Mesendoderm (in vitro differentiated cells): ENCODE measurements around the gene ZMYM2.

Source experiments
- DNase-seq: peaks from one replicate; pipeline ENCODE4 v3.0.0; 2013
- H2AK5ac ChIP-seq: 2 replicates; pipeline ENCODE4 v1.6.1; 2013; ENCODE audit warnings: low read length, inconsistent platforms
- H2BK120ac ChIP-seq: 2 replicates; pipeline ENCODE4 v1.6.1; 2013; ENCODE audit warnings: low read depth, mild to moderate bottlenecking, low read length, moderate library complexity, mixed read lengths
- H2BK15ac ChIP-seq: replicated peaks from 2 replicates; pipeline ENCODE4 v1.6.1; 2013; ENCODE audit warnings: low read depth, mild to moderate bottlenecking, moderate library complexity
- H2BK5ac ChIP-seq: 2 replicates; pipeline ENCODE4 v1.6.1; 2013; ENCODE audit warnings: low read length, inconsistent platforms
- H3K18ac ChIP-seq: 2 replicates; pipeline ENCODE4 v1.6.1; 2013; ENCODE audit warnings: mild to moderate bottlenecking, low read length, mixed read lengths
- H3K23ac ChIP-seq: one replicate; pipeline ENCODE4 v1.6.1; 2013; ENCODE audit warnings: low read length
- H3K27ac ChIP-seq: 2 replicates; pipeline ENCODE4 v1.5.1; 2013; ENCODE audit warnings: low read depth, mild to moderate bottlenecking, inconsistent platforms, low read length, moderate library complexity
- H3K27me3 ChIP-seq: 2 replicates; pipeline ENCODE4 v1.6.1; 2013; ENCODE audit warnings: low read length, control low read depth, mild to moderate bottlenecking, inconsistent platforms; ENCODE audit not compliant: insufficient read depth, poor library complexity
- H3K36me3 ChIP-seq: 2 replicates; pipeline ENCODE4 v1.6.1; 2013; ENCODE audit warnings: low read length, inconsistent platforms; ENCODE audit not compliant: control insufficient read depth, insufficient read depth
- H3K4ac ChIP-seq: one replicate; pipeline ENCODE4 v1.6.1; 2013; ENCODE audit warnings: low read depth, mild to moderate bottlenecking, low read length, moderate library complexity
- H3K4me1 ChIP-seq: 2 replicates; pipeline ENCODE4 v1.6.1; 2013; ENCODE audit warnings: low read depth, low read length, inconsistent platforms; ENCODE audit not compliant: control insufficient read depth
- H3K4me2 ChIP-seq: 2 replicates; pipeline ENCODE4 v1.6.1; 2013; ENCODE audit warnings: low read length
- H3K4me3 ChIP-seq: 2 replicates; pipeline ENCODE4 v1.5.1; 2013; ENCODE audit warnings: mild to moderate bottlenecking, low read length
- H3K56ac ChIP-seq: one replicate; pipeline ENCODE4 v1.6.1; 2013; ENCODE audit warnings: low read length
- H3K79me1 ChIP-seq: 2 replicates; pipeline ENCODE4 v1.6.1; 2013; ENCODE audit warnings: low read length, inconsistent platforms
- H3K79me2 ChIP-seq: 2 replicates; pipeline ENCODE4 v1.6.1; 2013; ENCODE audit warnings: mild to moderate bottlenecking, low read length; ENCODE audit not compliant: control insufficient read depth, insufficient read depth
- H3K9ac ChIP-seq: 2 replicates; pipeline ENCODE4 v1.6.1; 2013; ENCODE audit warnings: low read length, inconsistent platforms
- H4K5ac ChIP-seq: one replicate; pipeline ENCODE4 v1.6.1; 2013; ENCODE audit warnings: low read length
- H4K8ac ChIP-seq: one replicate; pipeline ENCODE4 v1.6.1; 2013; ENCODE audit warnings: low read depth, mild to moderate bottlenecking, control low read depth, low read length, moderate library complexity
- WGBS: extraction: QIAGEN DNeasy Blood & Tissue Kit; methylation state at CpG from one replicate; pipeline ENCODE4 v1.1.7; 2013; ENCODE audit warnings: low lambda C conversion rate, missing lambda C conversion rate; ENCODE audit not compliant: insufficient coverage; ENCODE audit errors: extremely low coverage; 5-methylcytosine and 5-hydroxymethylcytosine counted together

The ZMYM2 gene

DNA sequence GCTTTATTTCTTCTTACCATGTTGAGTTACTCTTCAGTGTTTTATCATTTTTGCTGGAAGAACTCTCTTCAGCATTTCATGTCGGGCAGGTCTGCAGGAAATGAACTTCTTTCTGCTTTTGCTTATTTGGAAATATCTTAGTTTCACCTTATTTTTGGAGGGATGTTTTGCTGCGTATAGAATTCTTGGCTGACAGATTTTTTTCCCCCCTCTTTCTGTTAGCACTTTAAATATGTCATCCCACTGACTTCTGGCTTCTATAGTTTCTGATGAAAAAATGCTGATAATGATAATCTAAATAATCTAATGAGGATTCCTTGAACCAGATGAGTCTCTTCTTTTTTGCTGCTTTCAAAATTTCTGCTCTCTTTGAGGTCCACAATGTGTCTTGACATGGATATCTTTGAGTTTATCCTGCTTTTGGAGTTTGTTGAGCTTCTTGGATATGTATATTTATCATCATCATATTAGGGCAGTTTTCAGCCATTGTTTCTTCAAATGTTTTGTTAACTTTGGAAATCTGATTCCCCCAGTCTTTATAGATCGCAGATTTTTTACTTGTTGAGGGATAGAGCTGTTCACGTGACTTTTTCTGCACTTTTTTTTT, 20.4 kb downstream of the ZMYM2 start:
- Histone ChIP-seq H2BK5ac (no peak overlapping the region), H3K27me3 (no peaks in the 10 kb centered on the region), H3K4ac (no peak overlapping the region), H3K4me2 (no peak overlapping the region), H3K18ac (no peak overlapping the region), H3K23ac (no peak overlapping the region), H4K5ac (no peak overlapping the region), H3K36me3 (peaks cover 3% of the 10 kb centered on the region), H3K4me1 (no peaks in the 10 kb centered on the region), H3K79me2 (peaks cover 56% of the 10 kb centered on the region), H3K4me3 (no peak overlapping the region), H2BK15ac (no peak overlapping the region), H2AK5ac (no peak overlapping the region), H3K56ac (no peak overlapping the region), H4K8ac (no peak overlapping the region), H3K9ac (no peak overlapping the region), H3K79me1 (peaks cover 6% of the 10 kb centered on the region), H2BK120ac (no peak overlapping the region), H3K27ac (no peak overlapping the region)
- no CpG with 5 or more reads among the region's 4 CpGs for WGBS
- DNase-seq: no peak

- Histone ChIP-seq H3K56ac (no peak overlapping the region), H3K79me2 (peaks cover 48% of the 10 kb centered on the region), H3K23ac (no peak overlapping the region), H4K8ac (no peak overlapping the region), H3K4me3 (no peak overlapping the region), H3K4me1 (no peaks in the 10 kb centered on the region), H2BK15ac (no peak overlapping the region), H3K27me3 (no peaks in the 10 kb centered on the region), H3K18ac (no peak overlapping the region), H4K5ac (no peak overlapping the region), H3K36me3 (peaks cover 3% of the 10 kb centered on the region), H3K27ac (no peak overlapping the region), H3K79me1 (peaks cover 5% of the 10 kb centered on the region), H2AK5ac (no peak overlapping the region), H3K4ac (no peak overlapping the region), H3K9ac (no peak overlapping the region), H2BK120ac (no peak overlapping the region), H3K4me2 (no peak overlapping the region), H2BK5ac (no peak overlapping the region)
- WGBS: no CpG with 5 or more reads among the region's 3 CpGs
- DNase-seq: no peak
Measured at GRCh38 chr13:19981685-19982238, 23.2 kb downstream of the ZMYM2 start.

- no peaks in the 10 kb centered on the region for H3K4me1 ChIP-seq
- WGBS: no CpG with 5 or more reads among the region's 5 CpGs
- no peak overlapping the region for H2AK5ac ChIP-seq
- H3K79me2 ChIP-seq: peaks cover 51% of the 10 kb centered on the region
- H4K8ac ChIP-seq: no peak overlapping the region
- no peak overlapping the region for H2BK15ac ChIP-seq
- no peak overlapping the region for H3K18ac ChIP-seq
- H3K27me3 ChIP-seq: no peaks in the 10 kb centered on the region
- H2BK5ac ChIP-seq: no peak overlapping the region
- DNase-seq: no peak
- no peak overlapping the region for H3K23ac ChIP-seq
- no peak overlapping the region for H3K27ac ChIP-seq
- no peak overlapping the region for H3K4me3 ChIP-seq
- no peak overlapping the region for H4K5ac ChIP-seq
- no peak overlapping the region for H3K56ac ChIP-seq
- peaks cover 5% of the 10 kb centered on the region for H3K79me1 ChIP-seq
- no peak overlapping the region for H3K4me2 ChIP-seq
- no peak overlapping the region for H2BK120ac ChIP-seq
- H3K9ac ChIP-seq: no peak overlapping the region
- H3K36me3 ChIP-seq: peaks cover 3% of the 10 kb centered on the region
- no peak overlapping the region for H3K4ac ChIP-seq
Measured at GRCh38 chr13:19982447-19983043, 24.0 kb downstream of the ZMYM2 start.

GRCh38 chr13:19984430-19985218, 26.1 kb downstream of the ZMYM2 start:
- Histone ChIP-seq H2AK5ac (no peak overlapping the region), H3K27me3 (no peaks in the 10 kb centered on the region), H3K18ac (no peak overlapping the region), H3K27ac (no peak overlapping the region), H3K23ac (no peak overlapping the region), H2BK15ac (no peak overlapping the region), H3K36me3 (peaks cover under 1% of the 10 kb centered on the region), H3K4me2 (no peak overlapping the region), H4K8ac (no peak overlapping the region), H2BK120ac (no peak overlapping the region), H3K4me1 (no peaks in the 10 kb centered on the region), H3K4ac (no peak overlapping the region), H3K4me3 (no peak overlapping the region), H2BK5ac (no peak overlapping the region), H3K79me1 (peaks cover 1% of the 10 kb centered on the region), H3K9ac (no peak overlapping the region), H3K79me2 (peaks cover 54% of the 10 kb centered on the region), H3K56ac (peak overlapping the region; percentile 10), H4K5ac (no peak overlapping the region)
- no CpG with 5 or more reads among the region's 5 CpGs for WGBS
- peak; percentile 70 for DNase-seq

GRCh38 chr13:19985219-19985556, 26.7 kb downstream of the ZMYM2 start:
- no peak overlapping the region for H3K23ac ChIP-seq
- no peaks in the 10 kb centered on the region for H3K27me3 ChIP-seq
- H3K79me2 ChIP-seq: peaks cover 57% of the 10 kb centered on the region
- no peak for DNase-seq
- H2BK5ac ChIP-seq: no peak overlapping the region
- no peaks in the 10 kb centered on the region for H3K36me3 ChIP-seq
- no CpG with 5 or more reads among the region's 2 CpGs for WGBS
- no peak overlapping the region for H2BK15ac ChIP-seq
- no peak overlapping the region for H3K4me2 ChIP-seq
- no peak overlapping the region for H3K27ac ChIP-seq
- no peak overlapping the region for H2AK5ac ChIP-seq
- H2BK120ac ChIP-seq: no peak overlapping the region
- no peaks in the 10 kb centered on the region for H3K79me1 ChIP-seq
- no peak overlapping the region for H3K4ac ChIP-seq
- no peak overlapping the region for H3K4me3 ChIP-seq
- H3K18ac ChIP-seq: no peak overlapping the region
- H4K8ac ChIP-seq: no peak overlapping the region
- H3K9ac ChIP-seq: no peak overlapping the region
- H3K56ac ChIP-seq: peak overlapping the region; percentile 10
- H3K4me1 ChIP-seq: no peaks in the 10 kb centered on the region
- H4K5ac ChIP-seq: no peak overlapping the region
